WERI-Rb-1 (cell line): Measurements from ENCODE around the gene ITPR1.
A peak's percentile ranks its signal among the peaks of the same experiment; 100 is the strongest.

Experiments
- DNase-seq: peaks from one replicate; pipeline ENCODE4 v3.0.0-alpha.2; 2020
- H3K27ac ChIP-seq: fragments of 250-450 bp; sonication (Bioruptor Pico); 2 replicates; pipeline ENCODE4 v1.5.1; 2020; ENCODE audit warnings: mild to moderate bottlenecking, moderate library complexity
- H3K27me3 ChIP-seq: fragments of 250-450 bp; sonication (Bioruptor Pico); 2 replicates; pipeline ENCODE4 v1.5.1; 2021; ENCODE audit warnings: mild to moderate bottlenecking, low read depth, moderate library complexity; ENCODE audit not compliant: insufficient read depth, severe bottlenecking
- H3K36me3 ChIP-seq: fragments of 250-450 bp; sonication (Bioruptor Pico); 2 replicates; pipeline ENCODE4 v1.5.1; 2020; ENCODE audit warnings: mild to moderate bottlenecking, moderate library complexity
- H3K4me3 ChIP-seq: 2 replicates; pipeline ENCODE4 v1.5.1; 2011; ENCODE audit warnings: low read depth, mild to moderate bottlenecking, control low read depth, low read length
- H3K9me3 ChIP-seq: fragments of 250-450 bp; sonication (Bioruptor Pico); 2 replicates; pipeline ENCODE4 v1.5.1; 2021; ENCODE audit warnings: mild to moderate bottlenecking, moderate library complexity; ENCODE audit not compliant: severe bottlenecking
- CTCF ChIP-seq: IDR thresholded peaks from 2 replicates; pipeline ENCODE4 v1.5.1; 2011; ENCODE audit warnings: low read depth, mild to moderate bottlenecking, control low read depth, inconsistent platforms, low read length

Gene ITPR1

DNA sequence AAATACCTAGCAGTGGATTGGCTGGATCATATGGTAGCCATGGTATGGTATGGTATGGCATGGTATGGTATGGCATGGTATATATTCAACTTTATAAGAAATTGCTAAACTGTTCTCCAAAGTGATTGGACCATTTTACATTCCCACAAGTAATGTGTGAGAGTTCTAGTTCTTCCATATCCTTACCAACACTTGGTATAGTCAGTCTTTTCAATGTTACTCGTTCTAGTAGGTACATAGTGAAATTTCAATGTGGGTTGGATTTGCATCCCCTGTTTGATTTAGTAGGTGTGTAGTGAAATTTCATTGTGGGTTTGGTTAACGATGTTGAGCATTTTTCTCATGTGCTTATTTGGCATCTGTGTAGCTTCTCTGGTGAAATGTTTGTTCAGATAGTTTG, 154.3 kb downstream of the ITPR1 start:
- no peak for DNase-seq
- H3K9me3 ChIP-seq: no peaks in the 10 kb centered on the region
- H3K27ac ChIP-seq: no peak overlapping the region
- H3K4me3 ChIP-seq: no peak overlapping the region
- no peaks in the 10 kb centered on the region for H3K36me3 ChIP-seq
- no peaks in the 10 kb centered on the region for H3K27me3 ChIP-seq
- no peak for TF ChIP-seq CTCF

- TF ChIP-seq CTCF: no peak
- Histone ChIP-seq H3K9me3 (no peaks in the 10 kb centered on the region), H3K36me3 (no peaks in the 10 kb centered on the region), H3K4me3 (no peak overlapping the region), H3K27ac (no peak overlapping the region), H3K27me3 (no peaks in the 10 kb centered on the region)
- no peak for DNase-seq
Measured at GRCh38 chr3:4655145-4656045, 162.2 kb downstream of the ITPR1 start.

- peak; percentile 93 for TF ChIP-seq CTCF
- Histone ChIP-seq H3K27ac (no peak overlapping the region), H3K4me3 (no peak overlapping the region), H3K27me3 (no peaks in the 10 kb centered on the region), H3K9me3 (no peaks in the 10 kb centered on the region), H3K36me3 (no peaks in the 10 kb centered on the region)
- DNase-seq: peak; percentile 78
Measured at GRCh38 chr3:4656059-4656458, 162.9 kb downstream of the ITPR1 start.

DNA sequence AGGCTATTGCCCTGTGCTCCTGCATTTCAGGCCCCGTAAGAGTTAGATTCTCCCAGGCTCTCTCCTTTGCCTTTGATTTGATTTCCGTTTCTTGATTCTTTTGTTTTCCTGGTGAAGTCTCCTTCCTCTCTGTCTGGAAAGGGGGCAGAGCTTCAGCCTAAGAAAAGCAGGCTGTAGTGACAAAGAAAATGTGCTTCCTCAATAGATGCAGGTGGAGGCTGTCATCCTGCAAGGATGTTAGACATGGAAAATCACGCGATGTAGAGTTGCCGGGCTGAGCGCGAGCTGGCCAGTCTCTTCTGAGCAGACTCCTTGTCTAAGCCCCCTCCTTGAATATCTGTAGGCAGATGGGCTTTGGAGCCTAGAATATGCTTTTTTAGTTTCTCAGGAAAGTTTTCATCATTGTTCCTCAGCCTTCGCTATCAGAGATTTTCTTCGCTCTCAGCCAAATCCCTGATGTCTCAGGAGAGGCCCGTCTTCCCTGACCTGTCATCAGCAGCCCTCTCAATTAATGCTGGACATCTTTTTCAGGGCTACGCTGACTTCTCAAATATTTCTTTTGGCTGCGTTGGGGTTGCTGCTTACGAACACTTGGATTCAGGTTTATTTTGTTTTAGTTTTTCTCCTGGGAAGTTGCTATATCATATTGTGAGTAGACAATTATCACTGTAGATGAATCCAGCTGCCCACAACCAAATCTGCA, 163.6 kb downstream of the ITPR1 start:
- TF ChIP-seq CTCF: no peak
- Histone ChIP-seq H3K36me3 (no peaks in the 10 kb centered on the region), H3K4me3 (no peak overlapping the region), H3K9me3 (no peaks in the 10 kb centered on the region), H3K27me3 (no peaks in the 10 kb centered on the region), H3K27ac (no peak overlapping the region)
- no peak for DNase-seq

GRCh38 chr3:4660936-4661335, 167.8 kb downstream of the ITPR1 start:
- no peak for TF ChIP-seq CTCF
- Histone ChIP-seq H3K36me3 (no peaks in the 10 kb centered on the region), H3K27ac (no peak overlapping the region), H3K4me3 (no peak overlapping the region), H3K9me3 (no peaks in the 10 kb centered on the region), H3K27me3 (no peaks in the 10 kb centered on the region)
- DNase-seq: no peak
